IPS-11a (cell line): ENCODE measurements around the gene GNB1L.

ENCODE experiments used
- H3K4me3 ChIP-seq: one replicate; pipeline ENCODE4 v1.5.1; 2013; ENCODE audit warnings: low read depth, low read length, control low read depth

The GNB1L gene

DNA sequence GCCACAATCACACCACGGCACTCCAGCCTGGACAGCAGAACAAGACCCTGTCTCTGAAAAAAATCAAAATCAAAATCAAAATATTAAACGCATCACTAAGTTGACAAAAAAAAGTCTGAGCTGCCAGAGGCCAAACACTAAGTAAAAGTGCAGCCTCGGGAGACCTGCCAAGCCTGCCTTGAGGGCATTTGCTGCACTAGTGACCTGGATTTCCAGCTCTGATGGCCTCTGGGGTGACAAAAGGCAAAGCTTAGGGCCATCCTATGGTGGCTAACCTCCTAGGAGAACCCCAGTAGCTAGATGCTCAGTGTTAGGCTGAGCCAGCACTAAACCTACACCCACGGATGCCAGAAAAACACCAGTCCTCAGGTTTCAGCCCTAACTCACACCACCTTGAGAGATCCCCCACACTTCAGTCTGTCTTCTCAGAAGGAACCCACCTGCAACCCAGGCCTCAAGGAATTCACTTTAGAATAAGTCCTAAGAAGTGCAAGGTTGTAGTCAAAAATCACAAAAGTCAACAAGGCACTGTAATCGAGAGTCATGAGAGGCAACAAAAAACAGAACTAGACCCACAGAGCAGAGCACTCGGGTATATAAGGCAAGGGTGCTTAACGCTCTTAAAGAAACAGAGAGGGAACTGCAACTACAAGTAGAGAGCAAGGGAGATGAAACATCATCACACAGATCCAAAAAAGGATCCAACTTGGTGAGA lies 28.6 kb downstream of the GNB1L start:
- no peak overlapping the region for H3K4me3 ChIP-seq

DNA sequence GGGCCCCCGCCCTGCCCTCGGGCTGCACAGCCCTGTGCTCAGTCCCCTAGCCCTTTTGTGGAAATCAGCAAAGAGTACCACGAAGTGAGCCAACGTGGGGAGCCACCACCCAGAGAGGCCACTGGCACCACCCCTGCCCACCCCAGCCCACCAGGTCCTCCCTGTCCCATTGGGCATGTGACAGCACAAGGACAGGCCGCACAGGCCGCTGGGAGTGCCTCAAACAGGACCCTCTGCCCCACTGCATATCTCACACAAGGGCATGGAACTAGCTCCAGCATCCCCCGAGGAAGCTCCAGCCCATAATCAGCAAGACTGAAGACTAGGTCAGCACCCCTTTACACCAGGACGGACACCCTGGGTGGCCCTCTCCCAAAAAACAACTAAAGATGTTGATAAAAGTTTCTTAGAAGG lies 29.7 kb downstream of the GNB1L start:
- no peak overlapping the region for H3K4me3 ChIP-seq

DNA sequence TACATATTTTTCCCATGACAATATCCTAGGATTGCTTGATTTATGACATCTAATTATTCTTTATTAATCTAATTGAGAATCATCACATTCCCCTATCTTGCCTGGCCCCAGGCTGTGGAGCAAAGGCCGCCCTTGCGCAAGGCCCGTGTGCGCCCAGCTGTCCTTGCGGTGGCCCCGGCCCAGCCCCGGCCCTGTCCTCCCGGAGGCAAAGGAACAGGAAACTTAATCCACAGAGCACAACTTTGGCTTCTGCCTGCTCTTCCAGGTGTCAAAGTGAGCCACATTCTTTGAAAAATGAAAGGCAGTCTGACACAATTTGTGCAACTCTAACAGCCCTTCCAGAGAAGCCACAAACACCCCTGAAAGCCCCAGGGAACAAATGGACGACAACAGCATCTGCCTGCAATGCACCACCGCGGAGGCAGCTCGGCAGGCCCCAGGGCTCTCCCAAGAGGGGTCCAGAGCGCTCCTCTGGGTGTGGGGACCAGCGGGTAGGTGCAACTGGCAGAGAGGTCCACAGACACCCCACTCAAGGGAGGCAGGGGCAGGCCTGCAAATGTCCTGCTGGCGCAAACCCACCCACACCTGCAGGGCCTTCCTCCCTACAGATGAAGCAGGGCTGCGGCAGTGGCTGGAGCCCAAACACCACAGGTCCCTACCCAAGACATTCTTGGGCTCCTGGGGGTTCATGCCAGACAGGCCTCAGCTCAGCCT lies 30.3 kb downstream of the GNB1L start:
- H3K4me3 ChIP-seq: no peak overlapping the region

DNA sequence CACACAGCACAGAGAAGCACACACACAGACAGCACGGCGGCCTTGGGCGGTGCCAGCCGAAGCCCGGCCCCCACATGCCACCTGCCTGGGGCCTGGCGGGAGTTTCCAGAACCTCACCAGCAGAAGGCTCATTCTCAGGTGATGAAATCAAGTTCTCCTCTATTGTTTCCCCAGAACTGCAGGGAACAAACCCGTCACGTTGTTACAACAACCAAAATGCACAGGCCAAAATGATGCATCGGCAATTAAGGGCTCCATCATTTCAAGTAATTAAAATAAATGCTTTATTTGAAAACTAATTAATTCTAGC lies 30.8 kb downstream of the GNB1L start:
- no peak overlapping the region for H3K4me3 ChIP-seq

DNA sequence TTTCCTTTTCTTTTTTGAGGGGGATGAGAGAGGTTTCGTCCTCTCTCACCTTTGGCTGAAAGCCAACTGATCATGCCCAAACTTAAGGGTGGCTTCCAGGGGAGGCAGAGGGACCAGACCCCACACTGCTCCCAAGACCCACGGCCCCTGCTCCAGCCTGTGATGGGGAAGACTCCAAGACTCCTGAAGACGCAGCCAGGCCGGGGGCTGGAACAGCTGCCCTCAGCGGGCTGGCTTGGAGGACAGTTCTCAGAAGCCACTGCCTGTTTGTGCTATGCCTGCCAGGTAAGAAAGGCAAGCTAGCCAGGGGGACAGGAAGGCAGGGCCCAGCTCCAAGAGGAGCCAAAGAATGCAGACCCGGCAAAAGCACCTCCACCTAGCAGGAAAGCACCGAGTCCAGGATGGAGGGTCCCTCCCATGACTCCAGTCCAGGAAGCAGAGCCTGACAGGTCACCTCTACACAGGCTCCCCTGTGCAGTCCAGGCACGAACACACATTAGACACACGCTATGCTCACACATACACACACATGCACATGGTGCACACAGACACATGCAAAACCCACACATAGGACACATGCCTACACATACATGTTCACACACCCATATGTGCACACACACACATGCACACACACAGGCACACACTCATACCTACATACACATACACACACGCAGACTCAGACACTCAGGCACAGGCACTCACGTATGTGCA lies 31.3 kb downstream of the GNB1L start:
- H3K4me3 ChIP-seq: no peak overlapping the region

DNA sequence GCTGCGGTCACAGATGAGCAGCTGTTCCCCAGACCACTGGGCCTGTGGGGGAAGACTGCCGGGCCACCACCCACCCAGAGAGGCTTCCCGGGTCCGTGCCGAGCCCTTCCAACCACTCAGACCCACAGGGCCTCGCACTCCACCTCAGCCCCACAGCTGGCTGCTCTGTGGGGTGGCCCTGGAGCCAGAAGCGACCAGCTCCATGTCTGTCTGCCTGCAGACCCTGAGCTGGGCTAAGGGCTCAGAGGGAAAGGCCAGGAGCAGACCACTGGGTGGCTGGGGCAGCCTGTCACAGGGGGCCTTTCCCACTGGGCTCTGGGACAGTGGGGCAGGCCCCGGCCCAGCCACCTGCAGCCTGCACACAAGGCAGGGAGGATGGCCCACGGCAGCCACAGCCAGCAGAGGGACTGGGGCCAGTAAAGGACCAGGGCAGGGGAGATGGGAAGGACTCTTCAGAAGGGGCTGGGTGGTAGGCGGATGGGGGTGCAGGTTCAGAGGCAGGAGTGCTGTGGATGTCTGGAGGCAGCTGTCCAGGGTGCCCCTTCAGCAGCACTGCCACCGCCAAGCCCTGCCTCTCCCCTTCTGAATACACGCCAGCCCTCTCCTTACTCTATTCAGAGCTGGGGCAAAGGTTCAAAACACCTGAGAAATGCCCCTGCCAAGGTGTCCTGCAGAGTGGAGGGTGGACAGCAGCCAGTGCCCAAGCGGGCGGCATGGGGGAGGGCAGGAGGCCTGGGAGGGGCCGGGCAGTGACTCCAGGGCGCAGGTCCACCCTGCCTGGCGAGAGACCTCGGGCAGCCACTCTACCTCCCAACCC lies 32.2 kb downstream of the GNB1L start:
- no peak overlapping the region for H3K4me3 ChIP-seq

DNA sequence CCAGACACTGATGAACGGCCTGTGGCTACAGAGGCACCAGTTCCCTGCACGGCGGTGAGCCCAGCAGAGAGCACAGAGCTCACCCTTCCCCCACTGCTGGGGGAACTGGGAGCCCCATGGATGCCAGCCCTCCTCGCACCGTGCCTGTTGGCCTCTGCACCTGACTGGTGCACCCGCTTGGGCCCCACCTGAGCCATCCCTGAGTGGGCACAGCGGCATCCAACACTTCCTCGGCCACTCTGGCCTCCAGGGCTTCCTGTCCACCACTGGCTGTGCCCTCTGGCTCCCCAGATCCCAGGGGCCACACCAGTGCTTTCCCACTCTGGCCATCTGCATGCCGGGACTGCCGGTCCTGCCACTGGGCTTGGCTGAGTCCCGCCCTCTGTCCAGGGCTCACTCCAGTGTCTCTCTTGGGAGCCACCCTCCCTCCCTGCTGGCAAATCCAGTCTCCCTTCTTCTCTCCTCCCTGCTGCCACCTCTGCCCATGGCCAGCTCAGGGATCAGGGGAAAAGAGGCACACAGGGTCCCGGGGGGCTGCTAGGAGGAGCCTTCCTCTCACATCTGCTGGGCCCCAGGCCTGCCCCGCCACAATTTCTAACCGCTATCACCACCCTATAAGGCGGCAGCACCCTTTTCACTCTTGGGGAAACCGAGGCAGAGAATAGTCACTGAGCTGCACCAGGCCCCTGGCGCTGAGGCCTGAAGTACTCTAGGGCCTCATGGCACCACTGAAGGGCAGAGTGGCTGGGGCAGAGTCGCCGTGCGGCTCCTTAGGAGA lies 33.0 kb downstream of the GNB1L start:
- no peak overlapping the region for H3K4me3 ChIP-seq

DNA sequence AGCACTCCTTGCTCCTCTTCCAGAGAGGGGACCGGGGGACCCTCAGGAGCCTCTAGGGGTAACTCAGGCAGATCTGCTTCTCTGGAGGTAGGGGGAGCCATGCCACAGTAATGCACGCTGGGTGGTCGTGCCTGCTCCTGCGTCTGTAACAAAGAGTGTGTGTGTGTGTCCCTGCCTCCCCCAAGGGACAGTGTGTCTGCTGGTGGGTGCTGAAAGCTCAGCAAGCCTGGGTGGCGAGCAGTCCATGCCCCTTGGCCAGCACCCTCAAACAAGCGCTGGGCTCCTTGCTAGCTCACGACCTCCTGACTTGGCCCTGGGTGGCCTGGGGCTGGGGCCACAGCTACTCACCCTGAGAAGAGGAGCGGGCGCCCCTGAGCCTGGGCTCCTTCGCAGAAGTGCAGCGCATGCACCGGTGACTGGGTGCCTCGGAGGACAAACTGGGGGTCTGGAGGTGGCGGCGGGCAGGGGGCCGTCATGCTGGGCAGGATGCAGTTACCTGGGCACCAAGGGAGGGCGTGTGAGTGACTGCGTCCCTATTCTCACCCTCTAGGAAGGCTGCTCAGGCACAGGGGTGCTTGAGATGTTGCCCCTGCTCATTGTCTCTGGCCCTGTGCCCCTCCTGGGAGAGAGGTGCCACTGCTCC lies 33.7 kb downstream of the GNB1L start:
- H3K4me3 ChIP-seq: no peak overlapping the region

DNA sequence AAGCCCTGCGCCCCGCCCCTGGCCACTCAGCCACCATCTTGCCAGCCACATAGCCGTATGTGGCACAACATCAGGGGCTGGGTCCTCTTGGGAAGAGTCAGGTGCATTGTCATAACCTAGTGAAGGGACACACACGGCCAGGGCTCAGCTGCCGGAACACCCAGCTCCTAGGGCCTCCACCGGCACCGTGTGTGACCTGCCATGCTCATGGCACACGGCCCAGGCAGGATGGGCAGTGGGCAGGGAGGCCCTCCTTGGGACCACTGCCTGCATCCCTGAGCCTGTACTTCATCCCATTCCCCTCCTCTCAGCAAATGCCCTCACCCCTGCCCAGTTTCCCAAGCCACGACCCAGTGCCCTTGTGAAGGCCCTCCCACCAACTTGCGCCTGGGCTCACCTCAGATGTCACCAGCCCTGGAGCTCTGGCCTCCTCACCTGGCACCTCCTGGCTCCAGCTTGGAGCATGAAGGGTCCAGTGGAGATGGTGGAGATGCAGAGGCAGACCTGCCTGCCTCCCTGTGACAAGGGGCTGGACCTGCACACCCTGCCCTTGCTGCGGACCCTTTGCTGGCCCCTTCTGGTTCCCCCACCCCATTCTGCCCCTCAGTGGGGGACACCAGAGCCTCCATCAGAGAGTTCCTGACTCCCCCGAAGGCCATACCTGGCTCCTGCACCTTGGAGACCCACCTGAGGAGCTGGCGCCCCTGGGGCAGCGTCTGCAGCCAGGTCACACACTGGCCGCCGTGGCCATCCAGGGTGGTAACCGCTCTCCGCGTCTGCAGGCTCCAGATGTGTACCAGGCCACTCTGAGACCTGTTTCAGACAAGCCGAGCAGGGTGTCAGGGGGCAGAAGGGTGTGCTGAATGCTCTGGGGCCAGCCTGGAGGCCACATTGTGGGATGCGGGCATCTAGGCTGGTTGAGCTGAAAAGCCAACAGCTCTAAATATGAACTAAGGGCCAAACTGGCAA lies 34.5 kb downstream of the GNB1L start:
- no peak overlapping the region for H3K4me3 ChIP-seq

DNA sequence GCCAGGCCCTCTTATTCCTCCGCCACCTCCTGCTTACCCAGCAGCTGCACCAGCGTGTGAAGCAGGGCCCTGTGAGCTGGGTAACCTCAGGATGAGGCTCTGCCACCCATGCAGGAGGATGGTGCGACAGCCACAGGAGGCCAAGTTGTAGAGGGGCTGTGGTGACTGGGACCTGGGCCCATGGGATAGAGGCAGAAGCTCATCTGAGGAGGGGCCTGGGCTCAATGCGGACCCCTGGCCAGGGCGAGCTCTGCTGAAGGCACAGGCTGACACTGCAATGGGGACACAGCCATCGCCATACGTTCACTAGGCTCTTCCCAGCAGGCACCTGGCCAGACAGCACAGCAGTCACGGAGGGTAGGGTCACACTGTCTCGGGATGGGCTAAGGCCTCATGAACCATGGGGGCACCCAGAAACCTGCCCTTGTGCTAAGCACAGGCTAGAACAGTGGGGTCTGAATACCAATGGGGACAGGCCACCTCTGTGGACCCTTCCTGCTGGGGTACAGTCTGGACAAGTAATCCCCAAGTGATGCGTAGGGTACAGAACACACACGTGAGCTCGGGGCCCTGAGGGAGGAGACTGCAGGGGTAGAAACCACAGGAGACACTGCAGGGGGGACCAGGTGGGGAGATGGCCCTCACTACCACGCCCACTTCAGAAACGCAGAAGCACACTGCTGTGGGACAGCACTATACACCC lies 35.3 kb downstream of the GNB1L start:
- H3K4me3 ChIP-seq: no peak overlapping the region

DNA sequence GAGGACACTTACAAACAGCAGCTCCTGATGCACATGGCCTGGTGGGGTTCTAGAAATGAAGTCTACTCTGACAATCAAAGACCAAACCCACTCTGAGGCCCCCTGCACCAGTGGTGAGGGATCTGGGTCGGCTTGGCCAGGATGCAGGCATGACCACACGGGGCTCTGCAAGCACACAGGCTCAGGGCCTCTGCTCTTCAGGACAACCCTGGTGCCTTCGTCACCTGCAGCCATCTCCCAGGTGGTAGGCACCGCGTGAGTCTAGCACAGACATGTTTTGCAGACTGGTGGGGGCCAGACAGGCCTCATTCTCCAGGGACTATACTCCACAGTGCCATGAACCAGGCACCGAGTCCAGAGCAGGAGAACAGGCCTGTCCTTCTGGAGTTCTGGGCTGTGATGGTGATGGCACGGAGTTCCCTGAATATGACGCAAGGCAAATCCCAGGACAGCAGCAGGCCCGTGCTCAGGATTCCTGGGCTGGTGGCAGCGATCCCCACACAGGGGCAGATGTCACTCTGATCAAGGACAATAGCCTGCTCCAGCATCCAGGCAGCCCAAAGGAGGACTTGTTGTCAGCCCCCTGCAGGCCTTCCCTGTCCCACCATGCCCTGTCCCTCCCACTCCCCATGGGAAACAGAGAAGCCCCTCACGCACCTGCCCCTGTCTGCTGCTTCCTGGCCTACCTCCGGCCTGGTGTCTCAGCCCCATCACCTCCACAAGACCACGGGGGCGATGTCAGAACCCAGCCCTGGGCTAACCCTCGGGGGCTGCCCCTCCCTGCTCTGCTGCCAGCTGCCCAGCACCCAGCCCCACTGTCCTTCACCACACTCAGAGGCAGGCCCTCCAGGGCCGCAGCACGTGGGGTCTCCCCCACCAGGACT lies 36.1 kb downstream of the GNB1L start:
- no peak overlapping the region for H3K4me3 ChIP-seq

DNA sequence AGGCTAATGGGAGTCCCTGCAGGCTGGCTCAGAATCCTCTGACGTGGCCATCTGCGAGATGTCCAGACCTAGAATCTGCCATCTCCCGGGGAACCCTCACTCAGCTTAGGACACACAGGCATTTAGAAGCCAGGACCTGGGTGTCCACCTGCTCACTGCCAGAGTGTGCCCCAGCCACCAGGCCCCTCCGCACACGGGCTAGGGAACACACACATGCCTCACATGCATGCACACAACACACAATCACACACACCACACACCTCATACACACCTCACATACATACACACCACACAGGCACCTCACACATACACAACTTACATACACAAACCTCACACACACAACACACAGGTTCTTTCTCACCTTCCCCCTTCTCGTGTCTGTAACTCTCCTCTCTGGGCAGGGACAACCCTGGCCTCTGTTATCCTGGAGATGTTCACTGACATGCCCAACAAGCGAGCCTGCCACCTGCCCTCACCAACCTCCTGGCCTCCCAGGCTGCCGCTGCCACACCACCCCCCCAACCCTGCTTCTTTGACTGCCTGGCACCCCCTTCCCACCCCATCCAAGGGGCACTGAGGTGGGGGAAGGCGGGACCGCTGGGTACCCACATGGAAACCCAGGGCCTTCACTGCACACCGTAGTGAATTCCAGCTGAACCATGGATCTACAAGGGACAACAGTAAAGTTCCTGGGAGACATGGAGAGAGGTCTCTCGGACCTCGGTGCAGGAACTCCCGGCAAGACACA lies 38.1 kb downstream of the GNB1L start:
- H3K4me3 ChIP-seq: no peak overlapping the region

DNA sequence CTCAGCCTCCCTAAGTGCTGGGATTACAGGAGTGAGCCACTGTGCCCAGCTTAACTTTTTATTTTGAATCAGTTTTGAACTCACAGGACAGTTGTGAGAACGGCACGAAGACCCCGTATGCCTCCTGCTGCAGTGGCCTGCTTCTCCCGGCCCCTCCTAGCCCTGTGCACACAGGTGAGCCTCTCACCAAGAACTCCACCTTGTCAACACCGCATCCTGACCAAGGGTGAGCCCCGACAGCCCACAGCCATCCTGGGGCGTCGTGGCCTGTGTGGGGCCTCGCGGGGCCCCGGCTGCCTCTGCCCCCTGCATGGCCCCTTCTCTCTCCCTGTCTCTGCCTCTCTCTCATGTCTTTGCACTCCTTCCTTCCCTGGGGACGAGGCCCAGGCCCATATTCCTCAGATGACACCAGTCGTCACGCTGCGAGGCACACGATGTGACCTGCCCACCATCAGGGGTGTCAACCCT lies 38.8 kb downstream of the GNB1L start:
- H3K4me3 ChIP-seq: no peak overlapping the region

DNA sequence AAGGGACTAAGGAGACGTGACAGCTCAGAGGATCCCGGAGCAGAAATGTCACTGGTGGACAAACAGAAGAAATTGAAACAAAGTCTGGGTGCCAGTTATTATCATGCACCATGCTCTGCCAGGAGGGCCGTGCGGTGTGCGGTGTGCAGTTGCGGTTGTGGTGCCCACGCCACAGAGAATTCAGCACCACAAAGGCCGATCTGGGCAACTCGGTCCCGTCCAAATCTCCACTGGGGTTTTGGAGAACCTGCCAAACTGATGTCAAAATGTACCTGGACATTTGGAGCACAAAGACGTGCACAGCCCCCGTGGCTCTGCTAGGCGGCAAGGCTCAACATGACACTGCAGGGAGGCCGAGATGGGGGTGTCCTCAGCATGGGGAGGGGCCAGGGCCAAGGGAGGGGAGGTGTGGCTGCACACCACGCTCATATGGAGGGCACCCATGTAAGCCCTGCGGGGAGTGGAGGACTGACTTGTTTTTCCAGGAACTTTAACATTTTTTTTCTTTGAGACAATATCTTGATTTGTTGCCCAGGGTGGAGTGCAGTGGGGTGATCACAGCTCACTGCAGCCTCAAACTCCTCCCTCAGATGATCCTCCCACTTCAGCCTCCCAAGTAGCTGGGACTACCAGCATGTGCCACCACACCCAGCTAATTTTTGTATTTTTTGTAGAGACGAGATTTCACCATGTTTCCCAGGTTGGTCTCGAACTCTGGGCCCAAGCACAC lies 39.4 kb downstream of the GNB1L start:
- H3K4me3 ChIP-seq: no peak overlapping the region

DNA sequence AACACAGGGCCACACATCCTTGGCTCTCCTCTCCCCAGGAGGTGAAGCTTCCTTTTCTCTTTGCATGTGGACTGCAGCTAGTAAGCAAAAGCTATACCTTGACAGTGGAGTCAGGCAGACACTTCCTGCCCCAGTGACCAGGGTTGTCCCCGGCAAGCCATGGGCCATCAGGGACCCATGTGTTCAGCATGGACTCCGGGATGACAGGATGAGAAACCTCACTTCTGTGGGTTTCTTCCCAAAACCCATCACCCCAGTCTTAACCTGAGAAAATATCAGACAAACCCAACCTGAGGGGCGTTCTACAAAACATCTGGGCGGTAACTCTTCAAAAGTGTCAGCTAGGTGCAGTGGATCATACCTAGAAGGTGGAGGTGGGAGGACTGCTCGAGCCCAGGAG lies 40.2 kb downstream of the GNB1L start:
- no peak overlapping the region for H3K4me3 ChIP-seq

DNA sequence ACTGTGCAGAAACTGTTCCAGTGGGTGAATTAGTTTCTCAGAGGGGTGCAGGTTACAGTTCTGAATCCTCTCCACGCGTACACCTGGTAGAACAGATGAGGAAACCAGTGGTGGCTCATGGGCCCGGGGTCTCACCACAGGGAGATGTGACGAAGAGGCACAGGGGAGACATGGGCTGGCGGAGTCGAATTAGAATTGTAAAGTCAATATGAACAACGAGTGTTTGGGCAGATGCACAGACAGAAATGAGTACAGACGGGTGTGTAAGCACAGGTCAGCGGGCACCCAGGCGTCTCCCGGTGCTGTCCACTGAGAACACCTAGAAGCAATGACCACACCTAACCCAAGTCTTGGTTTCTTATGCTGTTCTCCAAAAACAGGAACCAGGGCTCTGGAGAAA lies 41.8 kb downstream of the GNB1L start:
- H3K4me3 ChIP-seq: no peak overlapping the region
